Measurements from ENCODE around the gene ATF7. TPM values are rescaled to one million over a fixed set of nuclear protein-coding genes. Genes with fewer than 3 reads are reported as not detected.
A peak's percentile ranks its signal among the peaks of the same experiment; 100 is the strongest.
"Not testable (repeated sequence)": the region's sequence is repeated elsewhere in the genome, so short reads cannot be mapped to it uniquely, and the experiment has no call there.

The ATF7 gene
- total and polyA plus RNA-seq, 2 of the 13 experiments (the other 11 are each of a cell fraction or from before 2014, with no cell fraction given): 9.6 to 16.2 TPM

GRCh38 chr12:53598971-53599370 lies 27.2 kb downstream of the ATF7 start:
- intact Hi-C loops (cut with micrococcal nuclease; ENCODE audit: unreplicated experiment); DNase-seq (ENCODE audit: low spot score); H3K4me1 ChIP-seq (ENCODE audit: insufficient read depth, low read length); CTCF ChIA-PET (ENCODE audit: low intra/inter-chr PET ratio, low total read pairs); in situ Hi-C loops (cut with HindIII; ENCODE audit: extremely low pct_ligation_motif_present, low pct_unique_long_range_greater_than_20kb); ATAC-seq; BruUV-seq (replicated peaks); H3K27me3 ChIP-seq (ENCODE audit: control insufficient read depth in 1 of 2, insufficient read depth in 2 of 2, low read length in 2 of 2); H2AFZ ChIP-seq (ENCODE audit: low read length); FAIRE-seq; H3K4me3 ChIP-seq (replicated peaks in 1 of 3; ENCODE audit: insufficient read depth in 1 of 3, low read depth in 2 of 3, low read length in 3 of 3); H3K9me3 ChIP-seq (ENCODE audit: low read length); H3K27ac ChIP-seq (ENCODE audit: extremely low read length, insufficient read depth, low read length); H3K9ac ChIP-seq (ENCODE audit: insufficient read depth, low read depth, low read length); H4K20me1 ChIP-seq (ENCODE audit: insufficient read depth, low read length); POLR2A ChIA-PET; H3K79me2 ChIP-seq (ENCODE audit: insufficient read depth, low read length); H3K4me2 ChIP-seq (ENCODE audit: low read depth, low read length): not testable (repeated sequence)
- 100% methylated on average over 2 of the region's 2 CpGs for WGBS (ENCODE audit: low lambda C conversion rate)
- peaks cover 0 to 13% of the 10 kb centered on the region in 2 experiments; a peak in 2 of 5 replicates for H3K36me3 ChIP-seq (replicated peaks in 1 of 2; ENCODE audit: control insufficient read depth in 1 of 2, insufficient read depth in 2 of 2, low read length in 2 of 2)
- TF ChIP-seq ZNF121 (CRISPR knock-in tag; IDR thresholded peaks at IDR 0.05): 0 out of 2 replicates have a peak, but pooled peaks have one; percentile 34

GRCh38 chr12:53596920-53597363 lies 29.2 kb downstream of the ATF7 start:
- Histone ChIP-seq H2AFZ (ENCODE audit: low read length) (no peak overlapping the region), H3K4me1 (ENCODE audit: insufficient read depth, low read length) (peaks cover 19% of the 10 kb centered on the region), H3K27me3 (ENCODE audit: control insufficient read depth in 1 of 2, insufficient read depth in 2 of 2, low read length in 2 of 2) (no peaks in the 10 kb centered on the region), H3K36me3 (replicated peaks in 1 of 2; ENCODE audit: control insufficient read depth in 1 of 2, insufficient read depth in 2 of 2, low read length in 2 of 2) (peaks cover 0 to 13% of the 10 kb centered on the region in 2 experiments; a peak in 2 of 5 replicates), H3K4me2 (ENCODE audit: low read depth, low read length) (no peak overlapping the region), H3K4me3 (replicated peaks in 1 of 3; ENCODE audit: insufficient read depth in 1 of 3, low read depth in 2 of 3, low read length in 3 of 3) (no peak overlapping the region), H4K20me1 (ENCODE audit: insufficient read depth, low read length) (no peaks in the 10 kb centered on the region), H3K9me3 (ENCODE audit: low read length) (no peaks in the 10 kb centered on the region), H3K9ac (ENCODE audit: insufficient read depth, low read depth, low read length) (no peak overlapping the region), H3K79me2 (ENCODE audit: insufficient read depth, low read length) (peaks cover 3% of the 10 kb centered on the region), H3K27ac (ENCODE audit: extremely low read length, insufficient read depth, low read length) (no peak overlapping the region)
- DNase-seq (ENCODE audit: low spot score) (no peak), ATAC-seq (no peak), FAIRE-seq (no peak)
- TF ChIP-seq TAF1 (CRISPR knock-in tag; IDR thresholded peaks at IDR 0.05) (no peak), KLF15 (CRISPR knock-in tag; IDR thresholded peaks at IDR 0.05; ENCODE audit: borderline replicate concordance) (no peak), MZF1 (CRISPR knock-in tag; IDR thresholded peaks at IDR 0.05; ENCODE audit: borderline replicate concordance) (no peak), HINFP (CRISPR knock-in tag; IDR thresholded peaks at IDR 0.05; ENCODE audit: low read depth) (no peak), RFXAP (CRISPR knock-in tag; IDR thresholded peaks at IDR 0.05; ENCODE audit: borderline replicate concordance) (no peak), ZNF292 (CRISPR knock-in tag; IDR thresholded peaks at IDR 0.05; ENCODE audit: borderline replicate concordance, low read depth) (no peak), ZNF674 (CRISPR knock-in tag; IDR thresholded peaks at IDR 0.05; ENCODE audit: low read depth) (no peak), RFX3 (CRISPR knock-in tag; IDR thresholded peaks at IDR 0.05) (no peak), ATF3 (CRISPR knock-in tag; IDR thresholded peaks at IDR 0.05) (no peak), ZFP62 (CRISPR knock-in tag; IDR thresholded peaks at IDR 0.05) (no peak)
- BruUV-seq (replicated peaks): no TSS peak
- CTCF ChIA-PET (ENCODE audit: low intra/inter-chr PET ratio, low total read pairs): no interaction called here
- intact Hi-C loops (cut with micrococcal nuclease; ENCODE audit: unreplicated experiment): no loop called here
- POLR2A ChIA-PET: no interaction called here
- in situ Hi-C loops (cut with HindIII; ENCODE audit: extremely low pct_ligation_motif_present, low pct_unique_long_range_greater_than_20kb): no loop called here
- 95% methylated on average over 3 of the region's 3 CpGs for WGBS (ENCODE audit: low lambda C conversion rate)

Data from HepG2 (cell line).